GM18873 (cell line): ENCODE measurements around the gene UPF3B.
"Not testable (repeated sequence)": the region's sequence is repeated elsewhere in the genome, so short reads cannot be mapped to it uniquely, and the experiment has no call there.

Source experiments
- ATAC-seq: cut with Tn5 transposase; IDR thresholded peaks from one replicate; pipeline ENCODE4 v1.9.1; 2021; ENCODE audit warnings: mild to moderate bottlenecking, moderate library complexity, moderate number of reproducible peaks; ENCODE audit not compliant: unreplicated experiment, low FRiP score

Gene UPF3B

GRCh38 chrX:119852382-119853353, at the start of gene UPF3B:
UPF3B (minus strand) TSS chrX:119852963; CDS start chrX:119852928, 35 bp downstream.
- ATAC-seq, result peak; percentile 93

- no peak for ATAC-seq
Measured at GRCh38 chrX:119900976-119901375, 48.2 kb upstream of the UPF3B start.

- ATAC-seq, result no peak
Measured at GRCh38 chrX:119899125-119899524, 46.4 kb upstream of the UPF3B start.

GRCh38 chrX:119895843-119896326, 43.1 kb upstream of the UPF3B start, which contains the start of gene AKAP14:
AKAP14 (plus strand) TSS chrX:119895893; CDS start chrX:119903224, 7,331 bp downstream.
- ATAC-seq, result no peak

- ATAC-seq, result not testable (repeated sequence)
Measured at GRCh38 chrX:119891961-119892692, 39.4 kb upstream of the UPF3B start.

- ATAC-seq, result not testable (repeated sequence)
Measured at GRCh38 chrX:119890626-119891025, 37.9 kb upstream of the UPF3B start.

GRCh38 chrX:119887721-119888425, 35.1 kb upstream of the UPF3B start:
- ATAC-seq, result no peak

GRCh38 chrX:119885554-119886428, 33.0 kb upstream of the UPF3B start:
- ATAC-seq, result no peak

GRCh38 chrX:119880552-119881437, 28.0 kb upstream of the UPF3B start:
- ATAC-seq, result peak; percentile 74

- no peak for ATAC-seq
Measured at GRCh38 chrX:119880076-119880475, 27.3 kb upstream of the UPF3B start.

- no peak for ATAC-seq
Measured at GRCh38 chrX:119878740-119879139, 26.0 kb upstream of the UPF3B start.

GRCh38 chrX:119871599-119872395, 19.0 kb upstream of the UPF3B start, which contains the start of the genes NDUFA1 and RNF113A:
NDUFA1 (plus strand) TSS chrX:119871832; CDS start chrX:119871912, 80 bp downstream.
RNF113A (minus strand) TSS chrX:119871733; CDS start chrX:119871613, 120 bp downstream.
- peak; percentile 81 for ATAC-seq

- ATAC-seq, result peak; percentile 30
Measured at GRCh38 chrX:119871245-119871598, 18.5 kb upstream of the UPF3B start.

- peak; percentile 15 for ATAC-seq
Measured at GRCh38 chrX:119870626-119871131, 17.9 kb upstream of the UPF3B start.

- ATAC-seq, result no peak
Measured at GRCh38 chrX:119853444-119853843, 681 bp upstream of the UPF3B start.

GRCh38 chrX:119833905-119834304, 18.9 kb downstream of the UPF3B start:
- no peak for ATAC-seq

- no peak for ATAC-seq
Measured at GRCh38 chrX:119828446-119828845, 24.3 kb downstream of the UPF3B start.
